A549 (cell line): Measurements from ENCODE around the gene OR4F15. TPM values are rescaled to one million over a fixed set of nuclear protein-coding genes. Genes with fewer than 3 reads are reported as not detected.

Source experiments
- ATAC-seq, 2 experiments: fragments of 200-7000 bp in 1 of 2; fragments of >200 bp in 1 of 2; cut with Nextera tagmentation in 1 of 2; cut with Tn5 transposase in 1 of 2; 3 replicates each; pipeline versions ENCODE4 v1.8.0 to v1.9.1; 2018 to 2020; ENCODE audit warnings: mild to moderate bottlenecking in 1 of 2, moderate library complexity in 1 of 2
- CTCF ChIA-PET: fragments of 300-600 bp; sonication (Branson Sonifier 250); formaldehyde crosslinking; extraction: SDS; loops from one replicate; lab custom pipeline; 2021; ENCODE audit warnings: antibody characterized with exemption, inconsistent platforms; lab: Yijun Ruan, JAX
- POLR2A ChIA-PET: fragments of 350-600 bp; formaldehyde crosslinking; extraction: SDS; loops from one replicate; lab custom pipeline; 2021; ENCODE audit warnings: antibody characterized with exemption, inconsistent platforms; lab: Yijun Ruan, JAX
- DNase-seq, 2 experiments: peaks; one replicate each; pipeline versions ENCODE4 v3.0.0 to v3.0.0-alpha.2; 2011 to 2016; ENCODE audit warnings: low read depth in 1 of 2, low spot score in 1 of 2
- FAIRE-seq: peaks from 2 replicates; lab custom pipeline; 2011; peaks lifted over from hg19 to GRCh38; lab: Jason Lieb, UNC
- H3K27ac ChIP-seq, 2 experiments: fragments of >200 bp; sonication (Bioruptor Twin); formaldehyde crosslinking; 3 replicates each; pipeline ENCODE4 v1.5.1; 2016 to 2017
- H3K4me1 ChIP-seq: fragments of >200 bp; sonication (Bioruptor Twin); formaldehyde crosslinking; 3 replicates; pipeline ENCODE4 v1.6.1; 2016
- H3K4me2 ChIP-seq: fragments of >200 bp; sonication (Bioruptor Twin); formaldehyde crosslinking; 3 replicates; pipeline ENCODE4 v1.6.1; 2016
- H3K4me3 ChIP-seq: fragments of >200 bp; sonication (Bioruptor Twin); formaldehyde crosslinking; 3 replicates; pipeline ENCODE4 v1.5.1; 2016
- H3K9me3 ChIP-seq: fragments of >200 bp; sonication (Bioruptor Twin); formaldehyde crosslinking; 3 replicates; pipeline ENCODE4 v1.6.1; 2016
- BCL3 ChIP-seq: fragments of >200 bp; sonication (Bioruptor Twin); formaldehyde crosslinking; IDR thresholded peaks from 3 replicates; pipeline ENCODE4 v1.6.1; 2016
- CBX8 ChIP-seq: fragments of 200-600 bp; sonication (generic); IDR thresholded peaks from 2 replicates; pipeline ENCODE4 v1.6.1; 2016
- CEBPB ChIP-seq, 2 experiments: fragments of >200 bp in 1 of 2; sonication (Bioruptor Twin) in 1 of 2; formaldehyde crosslinking in 1 of 2; IDR thresholded peaks; 2 replicates each; pipeline ENCODE4 v1.6.1; 2012 to 2016
- CTCF ChIP-seq: fragments of >200 bp; sonication (Bioruptor Twin); formaldehyde crosslinking; IDR thresholded peaks from 3 replicates; pipeline ENCODE4 v1.5.1; 2016
- EHF ChIP-seq: fragments of 250-450 bp; sonication (Bioruptor Pico); IDR thresholded peaks from 2 replicates; pipeline ENCODE4 v1.5.0; 2020; ENCODE audit warnings: mild to moderate bottlenecking
- EP300 ChIP-seq, 2 experiments: fragments of >200 bp; sonication (Bioruptor Twin); formaldehyde crosslinking; IDR thresholded peaks; 2 replicates in 1 of 2; 3 replicates in 1 of 2; pipeline ENCODE4 v1.6.1; 2016 to 2017
- ESRRA ChIP-seq: fragments of 150-350 bp; IDR thresholded peaks from 2 replicates; pipeline ENCODE4 v1.6.1; 2014; ENCODE audit warnings: mild to moderate bottlenecking, low read length, borderline replicate concordance
- FOXS1 ChIP-seq: fragments of 250-450 bp; sonication (Bioruptor Pico); IDR thresholded peaks from 2 replicates; pipeline ENCODE4 v1.5.0; 2020; ENCODE audit warnings: mild to moderate bottlenecking, moderate library complexity
- HEYL ChIP-seq: fragments of 250-450 bp; sonication (Bioruptor Pico); IDR thresholded peaks from 2 replicates; pipeline ENCODE4 v1.8.0; 2021; ENCODE audit warnings: mild to moderate bottlenecking, moderate library complexity
- HOXB13 ChIP-seq: fragments of 250-450 bp; sonication (Bioruptor Pico); IDR thresholded peaks from 2 replicates; pipeline ENCODE4 v1.5.0; 2020; ENCODE audit warnings: low read depth, mild to moderate bottlenecking, moderate library complexity
- JUNB ChIP-seq: fragments of >200 bp; sonication (Bioruptor Twin); formaldehyde crosslinking; IDR thresholded peaks from 2 replicates; pipeline ENCODE4 v1.6.1; 2016
- KDM5A ChIP-seq: fragments of 200-600 bp; sonication (generic); IDR thresholded peaks from 2 replicates; pipeline ENCODE4 v1.6.1; 2016; ENCODE audit warnings: antibody characterized with exemption, mild to moderate bottlenecking
- MAX ChIP-seq: IDR thresholded peaks from 2 replicates; pipeline ENCODE4 v1.6.1; 2012
- MAZ ChIP-seq: fragments of 150-350 bp; IDR thresholded peaks from 2 replicates; pipeline ENCODE4 v1.6.1; 2014; ENCODE audit warnings: antibody characterized with exemption, low read depth, low read length, borderline replicate concordance
- NFE2L2 ChIP-seq: fragments of 150-350 bp; conservative IDR thresholded peaks from 2 replicates; pipeline ENCODE4 v1.6.1; 2014; ENCODE audit warnings: low read length
- PBX3 ChIP-seq: IDR thresholded peaks from 2 replicates; pipeline ENCODE4 v1.6.1; 2012
- PHF8 ChIP-seq: fragments of 200-600 bp; sonication (generic); IDR thresholded peaks from 2 replicates; pipeline ENCODE4 v1.6.1; 2016; ENCODE audit warnings: low read depth, mild to moderate bottlenecking, antibody characterized with exemption, moderate library complexity, borderline replicate concordance
- POLR2A ChIP-seq: IDR thresholded peaks from 2 replicates; pipeline ENCODE4 v1.6.1; 2012; ENCODE audit warnings: mild to moderate bottlenecking, low read length
- RFX5 ChIP-seq: fragments of 450-650 bp; IDR thresholded peaks from 2 replicates; pipeline ENCODE4 v1.7.1; 2014; ENCODE audit warnings: antibody characterized with exemption, mild to moderate bottlenecking, moderate library complexity
- SMC3 ChIP-seq: fragments of >200 bp; sonication (Bioruptor Twin); formaldehyde crosslinking; IDR thresholded peaks from 3 replicates; pipeline ENCODE4 v1.6.1; 2018; ENCODE audit warnings: inconsistent platforms
- SREBF2 ChIP-seq: fragments of 450-650 bp; IDR thresholded peaks from 2 replicates; pipeline ENCODE4 v1.6.1; 2014; ENCODE audit warnings: mild to moderate bottlenecking, moderate library complexity
- TFCP2L1 ChIP-seq: fragments of 250-450 bp; sonication (Bioruptor Pico); IDR thresholded peaks from 2 replicates; pipeline ENCODE4 v1.5.0; 2021; ENCODE audit warnings: mild to moderate bottlenecking
- TP53 ChIP-seq: fragments of 250-450 bp; sonication (Bioruptor Pico); IDR thresholded peaks from 2 replicates; pipeline ENCODE4 v1.5.0; 2021; ENCODE audit warnings: mild to moderate bottlenecking, moderate library complexity
- ZC3H11A ChIP-seq: fragments of 450-650 bp; IDR thresholded peaks from 2 replicates; pipeline ENCODE4 v1.6.1; 2014; ENCODE audit warnings: antibody characterized with exemption, mild to moderate bottlenecking
- ZFP36 ChIP-seq: fragments of 450-650 bp; IDR thresholded peaks from 2 replicates; pipeline ENCODE4 v1.6.1; 2014; ENCODE audit warnings: borderline replicate concordance; ENCODE audit not compliant: partially characterized antibody
- ZNF302 ChIP-seq: fragments of 250-450 bp; sonication (Bioruptor Pico); IDR thresholded peaks from 2 replicates; pipeline ENCODE4 v1.9.0; 2021; ENCODE audit warnings: inconsistent platforms, mild to moderate bottlenecking, moderate library complexity
- WGBS: methylation state at CpG from one replicate; pipeline ENCODE4 v1.1.6; 2017; ENCODE audit errors: missing lambda C conversion rate; 5-methylcytosine and 5-hydroxymethylcytosine counted together
- polyA plus RNA-seq, 4 experiments: library from polyadenylated mRNA; depleted of rRNA in 3 of 4; stranded (reverse); fragments of >200 nt; fragmentation: RNase III in 1 of 4; extraction: RNeasy Plus Mini Kit Qiagen cat#74134 plus additional on column Dnase treatment in 1 of 4; gene quantifications; 2 replicates in 3 of 4; 3 replicates in 1 of 4; pipeline ENCODE4 v1.2.3, GENCODE V29; 2011 to 2017
- TF ChIP-seq, protein P1 (sequence below): fragments of 150-350 bp; IDR thresholded peaks from 2 replicates; pipeline ENCODE4 v1.6.1; 2014; ENCODE audit warnings: low read depth, mild to moderate bottlenecking, low read length

OR4F15 gene
- polyA plus RNA-seq, 2 of the 4 experiments (the other 2 are of a cell fraction): not detected

DNA sequence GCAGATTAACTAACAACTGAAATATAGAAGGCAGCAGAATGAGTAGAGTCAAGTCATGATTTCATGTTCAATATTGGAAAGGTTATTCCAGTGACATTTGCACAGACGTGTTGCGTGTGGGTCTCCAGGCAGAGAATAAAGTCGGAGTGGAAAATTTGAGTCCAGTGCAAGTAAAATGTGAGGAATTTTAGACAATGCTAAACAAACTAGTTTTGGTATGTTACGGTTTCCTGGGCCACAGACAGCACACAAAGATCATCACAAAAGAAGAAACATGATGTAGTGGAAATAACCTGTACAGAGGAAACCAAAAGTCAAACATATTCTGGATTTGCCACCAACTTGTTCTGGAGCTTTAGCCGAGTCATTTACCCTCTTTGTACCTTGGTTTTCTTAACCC lies 8.3 kb upstream of the OR4F15 start:
- ChIA-PET CTCF (interaction anchor here (1.3 kb wide), 1 partner anchor 32 kb away, joined by 3 read pairs; no protein-coding TSS in a partner anchor), POLR2A (no interaction called here)
- TF ChIP-seq PBX3: no peak
- no peak for TF ChIP-seq ZNF302 (CRISPR knock-in tag)
- TF ChIP-seq MAZ: no peak
- no peak for TF ChIP-seq RFX5
- TF ChIP-seq CEBPB (IDR thresholded peaks at IDR 0.05): no peak
- no peak for TF ChIP-seq SREBF2
- TF ChIP-seq, protein P1, sequence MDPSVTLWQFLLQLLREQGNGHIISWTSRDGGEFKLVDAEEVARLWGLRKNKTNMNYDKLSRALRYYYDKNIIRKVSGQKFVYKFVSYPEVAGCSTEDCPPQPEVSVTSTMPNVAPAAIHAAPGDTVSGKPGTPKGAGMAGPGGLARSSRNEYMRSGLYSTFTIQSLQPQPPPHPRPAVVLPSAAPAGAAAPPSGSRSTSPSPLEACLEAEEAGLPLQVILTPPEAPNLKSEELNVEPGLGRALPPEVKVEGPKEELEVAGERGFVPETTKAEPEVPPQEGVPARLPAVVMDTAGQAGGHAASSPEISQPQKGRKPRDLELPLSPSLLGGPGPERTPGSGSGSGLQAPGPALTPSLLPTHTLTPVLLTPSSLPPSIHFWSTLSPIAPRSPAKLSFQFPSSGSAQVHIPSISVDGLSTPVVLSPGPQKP: no peak
- no peak for TF ChIP-seq BCL3
- no peak for TF ChIP-seq EP300 (IDR thresholded peaks at IDR 0.05)
- no peak for TF ChIP-seq PHF8
- TF ChIP-seq JUNB: no peak
- no peak for TF ChIP-seq ZFP36
- TF ChIP-seq TFCP2L1 (CRISPR knock-in tag): no peak
- no peak for TF ChIP-seq HOXB13 (CRISPR knock-in tag)
- TF ChIP-seq SMC3: no peak
- TF ChIP-seq CBX8: no peak
- TF ChIP-seq FOXS1: no peak
- Histone ChIP-seq H3K4me1 (no peaks in the 10 kb centered on the region), H3K27ac (no peak overlapping the region), H3K9me3 (no peaks in the 10 kb centered on the region), H3K4me2 (no peak overlapping the region), H3K4me3 (no peak overlapping the region)
- FAIRE-seq: no peak
- ATAC-seq: no peak
- 24% methylated on average over 5 of the region's 5 CpGs for WGBS
- no peak for DNase-seq

DNA sequence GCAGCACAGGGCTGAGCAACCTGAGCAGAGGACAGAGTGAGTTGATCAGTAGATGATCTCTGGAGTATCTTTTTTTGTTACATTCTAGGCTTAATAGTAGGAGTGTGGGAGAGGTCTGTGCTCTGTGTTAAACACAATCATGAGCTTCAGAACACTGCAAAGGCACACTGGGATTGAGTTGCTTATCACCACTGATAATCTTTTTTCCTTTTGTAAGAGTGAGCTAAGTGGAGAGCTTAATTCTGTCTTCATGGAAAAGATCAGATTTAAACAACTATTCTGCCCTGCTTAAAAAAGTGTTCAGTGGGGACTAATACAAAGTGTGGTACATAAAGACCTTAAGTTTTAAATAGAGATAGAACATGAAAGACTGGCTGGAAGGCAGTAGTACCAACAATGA lies 7.6 kb upstream of the OR4F15 start:
- TF ChIP-seq ZC3H11A (no peak), EHF (CRISPR knock-in tag) (no peak), CBX8 (no peak), NFE2L2 (no peak), TP53 (CRISPR knock-in tag) (no peak), HEYL (no peak), CEBPB (IDR thresholded peaks at IDR 0.05) (no peak)
- Histone ChIP-seq H3K4me1 (no peaks in the 10 kb centered on the region), H3K9me3 (no peaks in the 10 kb centered on the region), H3K4me3 (no peak overlapping the region), H3K27ac (no peak overlapping the region), H3K4me2 (no peak overlapping the region)
- ATAC-seq (no peak), DNase-seq (no peak), FAIRE-seq (no peak)
- CTCF ChIA-PET: interaction anchor here (1.3 kb wide), 1 partner anchor 31 kb away, joined by 3 read pairs; no protein-coding TSS in a partner anchor
- POLR2A ChIA-PET: no interaction called here

DNA sequence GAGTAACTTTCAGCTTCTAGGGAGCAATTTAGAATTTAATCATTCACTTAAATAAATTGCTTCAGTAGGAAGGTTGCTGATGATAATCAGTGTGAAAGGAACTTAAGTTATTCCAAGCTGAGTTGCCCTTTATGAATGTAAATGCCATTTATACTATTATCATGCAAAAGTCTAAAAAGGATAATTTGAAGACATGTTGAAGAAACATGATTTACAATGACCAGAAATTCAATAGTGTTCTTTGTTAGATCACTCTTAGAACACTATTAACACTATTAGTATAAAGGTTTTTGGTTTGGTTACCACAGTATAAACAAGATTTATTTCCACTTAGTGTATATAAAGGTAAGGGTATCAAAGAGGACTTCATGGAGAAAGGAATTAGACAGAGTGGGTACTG lies 7.1 kb upstream of the OR4F15 start:
- CTCF ChIA-PET: no interaction called here
- no peak for DNase-seq
- Histone ChIP-seq H3K27ac (no peak overlapping the region), H3K9me3 (no peaks in the 10 kb centered on the region), H3K4me1 (no peaks in the 10 kb centered on the region), H3K4me2 (no peak overlapping the region), H3K4me3 (no peak overlapping the region)
- TF ChIP-seq HEYL: no peak
- TF ChIP-seq SREBF2: no peak
- no peak for TF ChIP-seq KDM5A
- TF ChIP-seq ESRRA: no peak
- no peak for TF ChIP-seq CTCF
- TF ChIP-seq PHF8: no peak
- no peak for TF ChIP-seq POLR2A
- TF ChIP-seq MAX: no peak
- no peak for ATAC-seq
- FAIRE-seq: no peak
- POLR2A ChIA-PET: no interaction called here
